Measurements from ENCODE around the gene RHBDL2.
"Not testable (repeated sequence)": the region's sequence is repeated elsewhere in the genome, so short reads cannot be mapped to it uniquely, and the experiment has no call there.

The RHBDL2 gene

DNA sequence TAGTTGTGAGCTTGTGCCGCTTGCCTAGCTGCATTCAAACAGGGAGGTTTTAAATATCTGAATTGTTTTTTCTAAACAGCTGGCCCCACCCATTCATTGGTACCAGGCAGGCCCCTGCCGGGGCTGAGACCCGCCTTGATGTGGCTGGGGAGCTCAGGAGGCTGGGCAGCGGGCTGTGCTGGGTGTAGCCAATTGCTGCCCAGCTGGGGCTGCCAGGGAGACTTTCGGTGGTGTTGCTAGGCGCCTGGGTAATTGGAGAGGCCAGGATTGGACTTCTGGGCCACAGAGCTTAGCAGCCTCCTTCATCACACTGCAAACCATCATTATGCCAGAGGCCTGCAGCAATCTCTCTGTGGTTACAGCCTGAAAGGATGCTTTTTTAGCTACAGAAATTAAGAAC lies 12.2 kb downstream of the RHBDL2 start:
- DNase-seq = no peak

GRCh38 chr1:38929054-38929453 lies 12.6 kb downstream of the RHBDL2 start:
- no peak for DNase-seq

DNA sequence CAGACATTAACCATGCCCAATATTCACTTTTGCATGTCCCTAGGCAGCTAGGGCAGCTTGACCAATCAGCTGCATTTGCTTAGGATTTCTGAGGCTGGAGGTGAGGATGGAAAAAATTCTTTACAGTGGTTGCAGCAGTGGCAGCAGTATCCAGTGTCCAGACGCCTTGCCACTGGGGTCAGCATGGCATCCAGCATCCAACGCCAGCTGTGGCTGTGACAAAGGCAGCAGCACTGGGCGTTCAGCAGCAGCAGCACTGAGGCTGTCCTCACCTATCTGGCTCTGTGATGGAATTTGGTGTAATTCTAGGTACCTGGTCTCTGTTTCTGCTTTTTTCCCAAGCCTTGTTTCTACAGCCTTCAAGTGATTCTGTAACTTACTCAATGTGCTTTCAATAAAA lies 15.5 kb downstream of the RHBDL2 start:
- DNase-seq = no peak

GRCh38 chr1:38925391-38925790 lies 16.2 kb downstream of the RHBDL2 start:
- DNase-seq = no peak

DNA sequence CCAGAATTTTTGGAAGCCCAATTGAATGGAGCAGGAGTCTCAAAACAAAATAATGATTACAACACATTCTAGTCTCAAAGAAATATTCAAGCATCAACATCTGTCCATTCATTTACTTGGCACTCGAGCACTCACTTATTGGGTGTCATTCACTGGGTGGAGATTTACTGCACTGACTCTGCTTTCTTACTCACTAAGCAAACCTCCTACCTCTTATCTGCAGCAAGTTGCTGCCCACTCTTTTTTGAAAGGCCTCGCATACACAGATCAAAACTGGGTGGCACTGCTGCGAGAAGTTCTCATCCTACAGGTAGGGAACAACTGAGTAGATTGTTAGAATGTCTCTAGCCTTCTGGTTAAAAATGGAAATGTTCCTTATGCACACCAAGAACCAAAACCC lies 18.0 kb downstream of the RHBDL2 start:
- no peak for DNase-seq

GRCh38 chr1:38919130-38919529 lies 22.5 kb downstream of the RHBDL2 start:
- no peak for DNase-seq

GRCh38 chr1:38918568-38918967 lies 23.1 kb downstream of the RHBDL2 start:
- no peak for DNase-seq

DNA sequence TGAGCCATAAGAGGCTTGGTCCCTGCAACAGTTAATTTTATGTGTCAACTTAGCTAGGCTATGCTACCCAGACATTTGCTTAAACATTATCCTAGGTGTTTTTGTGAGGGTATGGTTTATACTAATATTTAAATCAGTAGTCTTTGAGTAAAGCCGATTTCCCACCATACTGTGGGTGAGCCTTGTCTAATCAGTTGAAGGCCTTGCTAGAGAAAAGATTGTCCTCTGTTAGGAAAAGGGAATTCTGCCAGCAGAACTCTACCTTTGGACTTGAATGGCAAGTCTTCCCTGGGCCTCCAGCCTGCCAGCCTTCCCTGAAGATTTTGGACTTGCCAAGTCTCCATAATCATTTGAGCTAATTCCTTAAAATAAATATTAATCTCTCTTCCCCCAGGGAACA lies 23.9 kb downstream of the RHBDL2 start:
- no peak for DNase-seq

GRCh38 chr1:38917337-38917736 lies 24.3 kb downstream of the RHBDL2 start:
- DNase-seq = no peak

DNA sequence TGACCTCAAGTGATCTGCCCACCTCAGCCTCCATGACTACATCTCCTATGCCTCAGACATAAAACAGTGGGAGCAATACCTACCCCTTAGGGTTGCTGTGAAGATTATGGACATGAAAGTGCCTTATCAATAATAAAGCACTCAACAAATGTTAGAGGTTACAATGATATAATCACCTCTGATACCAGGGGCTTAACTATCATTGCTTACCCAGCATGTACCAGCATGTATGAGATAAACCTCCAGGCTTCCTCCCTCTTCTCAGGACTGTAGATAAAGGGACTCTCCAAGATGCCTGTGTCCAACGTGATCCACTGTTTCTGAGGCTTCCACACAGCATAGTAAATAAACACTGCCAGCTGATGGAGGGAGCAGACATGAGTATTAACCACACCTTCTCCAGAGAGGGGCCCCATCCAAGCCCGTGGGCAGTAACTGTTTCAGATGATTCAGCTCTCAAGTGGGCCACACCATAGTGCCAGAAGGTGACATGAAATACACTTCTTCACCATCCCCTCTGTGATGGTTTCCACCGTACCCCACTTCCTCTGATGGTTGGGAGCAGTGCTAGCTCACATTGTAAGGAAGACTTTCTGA lies 26.2 kb downstream of the RHBDL2 start:
- no peak for DNase-seq

- DNase-seq = not testable (repeated sequence)
These were observed 26.7 kb downstream of the RHBDL2 start for GRCh38 chr1:38914908-38915307.

DNA sequence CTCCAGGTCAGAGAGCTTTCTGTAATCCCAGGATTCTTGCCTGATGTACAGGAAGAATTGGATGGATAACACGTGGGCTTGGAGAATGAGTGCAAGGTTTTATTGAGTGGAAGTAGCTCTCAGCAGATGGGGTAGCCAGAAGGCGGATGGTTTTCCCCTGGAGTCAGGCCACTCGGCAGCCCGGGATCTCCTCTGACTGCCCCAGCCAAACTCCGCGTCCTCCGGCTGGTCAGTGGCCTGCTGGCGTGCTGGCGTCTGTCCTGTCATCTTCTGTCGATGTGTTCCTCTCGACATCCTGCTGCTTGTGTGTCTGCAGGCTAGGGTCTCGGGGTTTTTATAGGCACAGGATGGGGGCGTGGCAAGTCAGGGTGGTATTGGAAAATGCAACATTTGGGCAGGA lies 32.8 kb downstream of the RHBDL2 start:
- no peak for DNase-seq

- no peak for DNase-seq
These were observed 35.6 kb downstream of the RHBDL2 start for GRCh38 chr1:38905985-38906384.

GRCh38 chr1:38899560-38899959 lies 42.1 kb downstream of the RHBDL2 start:
- no peak for DNase-seq

GRCh38 chr1:38898653-38899230 lies 42.9 kb downstream of the RHBDL2 start:
- DNase-seq = no peak

- DNase-seq = no peak
These were observed 45.5 kb downstream of the RHBDL2 start for GRCh38 chr1:38896169-38896568.

DNA sequence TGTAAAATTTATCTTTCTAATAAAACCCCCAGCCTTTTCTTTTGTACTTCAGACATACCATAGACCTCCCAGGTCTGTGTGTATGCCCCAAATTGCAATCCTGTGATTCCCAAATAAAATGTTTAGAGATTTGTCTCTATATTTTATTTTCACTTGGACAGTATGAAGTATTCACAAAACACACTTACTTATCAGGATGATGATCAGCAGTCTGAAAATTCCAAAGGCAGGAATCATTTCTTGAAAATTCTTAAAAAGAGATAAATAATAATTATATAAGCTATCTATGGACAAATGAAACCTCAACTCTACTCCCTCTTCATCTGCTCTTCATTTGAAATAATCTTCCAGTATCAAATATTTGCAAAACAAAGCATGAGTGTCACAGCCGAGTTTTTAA lies 48.7 kb downstream of the RHBDL2 start:
- no peak for DNase-seq

DNA sequence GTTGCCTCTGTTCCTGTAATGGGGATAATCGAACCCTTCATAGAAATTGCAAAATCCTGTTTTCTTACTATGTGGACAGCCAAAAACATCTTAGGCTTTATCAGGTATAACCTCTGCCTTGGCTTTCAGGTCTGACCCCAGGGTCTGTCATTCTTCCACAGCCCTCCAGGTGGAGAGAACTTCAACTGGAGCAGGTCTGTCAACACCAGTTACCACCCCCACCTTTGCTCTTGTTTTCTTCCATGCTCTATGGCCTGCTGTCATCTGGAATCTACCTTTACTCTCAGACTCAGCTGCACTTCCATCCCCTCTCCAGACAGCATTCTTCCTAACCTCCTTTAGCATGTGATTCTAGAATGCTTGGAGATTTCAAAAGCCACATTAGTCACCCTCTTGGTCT lies 49.9 kb downstream of the RHBDL2 start:
- no peak for DNase-seq

DNA sequence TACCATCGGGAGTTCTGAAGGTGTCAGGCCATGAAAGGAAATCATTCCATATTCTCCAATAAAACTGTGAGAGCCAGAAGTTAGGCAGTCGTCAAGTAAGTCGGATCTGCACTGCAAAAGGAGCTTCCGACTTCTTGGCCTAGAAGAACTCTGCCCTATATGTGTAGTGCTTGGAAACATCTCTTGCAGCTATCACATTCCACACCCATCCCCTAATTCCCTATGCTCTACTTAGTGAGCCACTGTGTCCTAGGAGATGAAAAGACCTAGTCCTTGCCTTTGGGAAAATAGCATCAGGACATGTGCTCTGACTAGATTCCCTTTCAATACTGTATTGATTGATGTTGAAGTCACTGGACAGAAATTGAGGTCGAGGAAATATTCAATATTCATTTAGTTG lies 52.0 kb downstream of the RHBDL2 start:
- DNase-seq = no peak

- DNase-seq = no peak
These were observed 53.0 kb downstream of the RHBDL2 start for GRCh38 chr1:38888423-38889333.

DNA sequence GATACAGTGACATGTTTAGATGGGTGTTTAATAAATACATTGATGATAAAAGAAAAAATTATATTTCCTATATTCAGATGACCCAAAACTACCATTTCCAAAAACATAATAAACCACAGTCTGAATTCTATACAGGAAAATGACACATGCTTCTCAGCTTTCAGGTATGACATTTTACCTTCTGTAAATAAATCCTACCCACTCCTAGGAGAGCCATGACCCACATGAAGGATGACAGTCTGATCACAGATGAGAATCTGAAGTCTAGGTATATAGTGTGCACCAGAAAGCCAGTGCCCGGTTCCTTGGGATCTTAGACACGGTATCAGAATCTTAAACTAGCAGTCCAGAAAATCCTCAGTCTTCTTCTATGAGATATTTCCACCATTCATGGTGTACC lies 56.5 kb downstream of the RHBDL2 start:
- DNase-seq = no peak

- no peak for DNase-seq
These were observed 60.1 kb downstream of the RHBDL2 start, which contains the start of gene GJA9 for GRCh38 chr1:38881487-38881886. TSS of gene GJA9 (minus strand) at chr1:38881587. CDS start at chr1:38876098, 5,489 bp downstream.

DNA sequence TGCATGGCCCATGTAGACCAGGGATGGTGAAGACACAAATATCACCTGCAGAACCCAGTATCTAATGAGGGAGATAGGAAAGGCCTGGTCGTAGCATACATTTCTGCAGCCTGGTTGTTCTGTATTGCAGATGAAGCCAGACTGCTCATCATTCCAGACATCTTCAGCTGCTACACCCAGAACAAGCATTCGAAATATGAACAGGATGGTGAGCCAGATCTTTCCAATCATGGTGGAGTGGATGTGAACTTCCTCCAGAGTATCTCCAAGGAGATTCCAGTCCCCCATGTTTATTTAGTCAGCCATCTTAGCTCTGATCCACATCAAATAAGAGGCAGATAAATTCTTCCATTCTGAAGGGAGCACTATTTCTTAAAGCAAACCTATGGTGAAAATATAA lies 65.8 kb downstream of the RHBDL2 start:
- no peak for DNase-seq

Data from NCI-H2171 (cell line).